ENCODE measurements around the gene CNTNAP2.

Gene CNTNAP2

GRCh38 chr7:146591976-146592375 lies 475.4 kb downstream of the CNTNAP2 start (continued):
- TF ChIP-seq ZNF280D (tag by site-specific recombination; IDR thresholded peaks at IDR 0.05) (no peak), ZNF768 (tag by site-specific recombination; IDR thresholded peaks at IDR 0.05) (no peak)

GRCh38 chr7:146606628-146607027 lies 490.0 kb downstream of the CNTNAP2 start:
- Histone ChIP-seq H3K9me3 (ENCODE audit: control insufficient read depth, insufficient read depth, low read depth, low read length) (no peaks in the 10 kb centered on the region), H3K27ac (ENCODE audit: extremely low read depth, low read depth, low read length) (no peak overlapping the region), H3K4me3 (ENCODE audit: low read depth, low read length) (no peak overlapping the region), H3K4me1 (ENCODE audit: control insufficient read depth, insufficient read depth, low read length) (no peaks in the 10 kb centered on the region), H3K36me3 (ENCODE audit: control insufficient read depth in 2 of 2, insufficient read depth in 1 of 2, low read length in 2 of 2) (no peaks in the 10 kb centered on the region)
- ChIA-PET CTCF (no interaction called here), POLR2A (no interaction called here)
- TF ChIP-seq ZNF184 (tag by site-specific recombination; IDR thresholded peaks at IDR 0.05) (no peak), ZNF654 (tag by site-specific recombination; IDR thresholded peaks at IDR 0.05; ENCODE audit: low read depth) (no peak), ZNF221 (tag by site-specific recombination; IDR thresholded peaks at IDR 0.05; ENCODE audit: borderline replicate concordance) (no peak), TRIM28 (IDR thresholded peaks at IDR 0.05; ENCODE audit: borderline replicate concordance, low read length) (no peak), ZNF311 (tag by site-specific recombination; IDR thresholded peaks at IDR 0.05; ENCODE audit: borderline replicate concordance) (no peak), ZNF701 (tag by site-specific recombination; IDR thresholded peaks at IDR 0.05) (no peak), ZBTB44 (tag by site-specific recombination; IDR thresholded peaks at IDR 0.05) (no peak), ZNF350 (tag by site-specific recombination; IDR thresholded peaks at IDR 0.05) (no peak), ZNF140 (tag by site-specific recombination; IDR thresholded peaks at IDR 0.05) (no peak), HOXD13 (CRISPR knock-in tag; IDR thresholded peaks at IDR 0.05; ENCODE audit: borderline replicate concordance) (no peak), ZNF394 (tag by site-specific recombination; IDR thresholded peaks at IDR 0.05; ENCODE audit: borderline replicate concordance) (no peak)
- TF ChIP-seq, protein P1, sequence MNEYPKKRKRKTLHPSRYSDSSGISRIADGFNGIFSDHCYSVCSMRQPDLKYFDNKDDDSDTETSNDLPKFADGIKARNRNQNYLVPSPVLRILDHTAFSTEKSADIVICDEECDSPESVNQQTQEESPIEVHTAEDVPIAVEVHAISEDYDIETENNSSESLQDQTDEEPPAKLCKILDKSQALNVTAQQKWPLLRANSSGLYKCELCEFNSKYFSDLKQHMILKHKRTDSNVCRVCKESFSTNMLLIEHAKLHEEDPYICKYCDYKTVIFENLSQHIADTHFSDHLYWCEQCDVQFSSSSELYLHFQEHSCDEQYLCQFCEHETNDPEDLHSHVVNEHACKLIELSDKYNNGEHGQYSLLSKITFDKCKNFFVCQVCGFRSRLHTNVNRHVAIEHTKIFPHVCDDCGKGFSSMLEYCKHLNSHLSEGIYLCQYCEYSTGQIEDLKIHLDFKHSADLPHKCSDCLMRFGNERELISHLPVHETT (tag by site-specific recombination; IDR thresholded peaks at IDR 0.05), result no peak

DNA sequence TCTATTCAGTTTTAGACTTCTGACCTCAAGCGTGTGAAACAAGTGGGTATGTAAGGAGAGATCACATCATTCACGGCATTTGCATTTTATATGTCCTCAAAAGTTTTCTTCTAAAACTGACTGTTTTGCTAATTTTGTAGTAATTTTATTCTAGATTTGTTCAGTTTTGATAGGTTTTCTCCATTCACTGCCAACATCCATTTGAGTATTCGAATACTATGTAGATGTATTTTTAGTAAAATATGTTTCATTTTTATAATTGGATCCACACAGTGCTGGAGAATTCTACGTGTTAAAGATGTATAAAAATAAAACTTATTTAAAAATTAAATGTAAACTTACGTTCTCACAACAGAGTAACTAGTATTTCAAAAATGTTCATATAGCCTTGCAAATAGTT lies 503.0 kb downstream of the CNTNAP2 start:
- no peak overlapping the region for H3K27ac ChIP-seq (ENCODE audit: extremely low read depth, low read depth, low read length)
- H3K36me3 ChIP-seq (ENCODE audit: control insufficient read depth in 2 of 2, insufficient read depth in 1 of 2, low read length in 2 of 2), result no peaks in the 10 kb centered on the region
- POLR2A ChIA-PET, result no interaction called here
- no peaks in the 10 kb centered on the region for H3K4me1 ChIP-seq (ENCODE audit: control insufficient read depth, insufficient read depth, low read length)
- H3K4me3 ChIP-seq (ENCODE audit: low read depth, low read length), result no peak overlapping the region
- CTCF ChIA-PET, result no interaction called here
- no peaks in the 10 kb centered on the region for H3K9me3 ChIP-seq (ENCODE audit: control insufficient read depth, insufficient read depth, low read depth, low read length)
- TF ChIP-seq, protein P2, sequence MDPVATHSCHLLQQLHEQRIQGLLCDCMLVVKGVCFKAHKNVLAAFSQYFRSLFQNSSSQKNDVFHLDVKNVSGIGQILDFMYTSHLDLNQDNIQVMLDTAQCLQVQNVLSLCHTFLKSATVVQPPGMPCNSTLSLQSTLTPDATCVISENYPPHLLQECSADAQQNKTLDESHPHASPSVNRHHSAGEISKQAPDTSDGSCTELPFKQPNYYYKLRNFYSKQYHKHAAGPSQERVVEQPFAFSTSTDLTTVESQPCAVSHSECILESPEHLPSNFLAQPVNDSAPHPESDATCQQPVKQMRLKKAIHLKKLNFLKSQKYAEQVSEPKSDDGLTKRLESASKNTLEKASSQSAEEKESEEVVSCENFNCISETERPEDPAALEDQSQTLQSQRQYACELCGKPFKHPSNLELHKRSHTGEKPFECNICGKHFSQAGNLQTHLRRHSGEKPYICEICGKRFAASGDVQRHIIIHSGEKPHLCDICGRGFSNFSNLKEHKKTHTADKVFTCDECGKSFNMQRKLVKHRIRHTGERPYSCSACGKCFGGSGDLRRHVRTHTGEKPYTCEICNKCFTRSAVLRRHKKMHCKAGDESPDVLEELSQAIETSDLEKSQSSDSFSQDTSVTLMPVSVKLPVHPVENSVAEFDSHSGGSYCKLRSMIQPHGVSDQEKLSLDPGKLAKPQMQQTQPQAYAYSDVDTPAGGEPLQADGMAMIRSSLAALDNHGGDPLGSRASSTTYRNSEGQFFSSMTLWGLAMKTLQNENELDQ (tag by site-specific recombination; IDR thresholded peaks at IDR 0.05; ENCODE audit: low read depth), result no peak
- TF ChIP-seq ZIC2 (tag by site-specific recombination; IDR thresholded peaks at IDR 0.05) (no peak), ZNF169 (tag by site-specific recombination; IDR thresholded peaks at IDR 0.05) (no peak), ZFP69B (tag by site-specific recombination; IDR thresholded peaks at IDR 0.05) (no peak), SP3 (tag by site-specific recombination; IDR thresholded peaks at IDR 0.05) (no peak), GLIS1 (tag by site-specific recombination; IDR thresholded peaks at IDR 0.05) (no peak), ZFHX2 (tag by site-specific recombination; conservative IDR thresholded peaks at IDR 0.05) (no peak), ZNF239 (tag by site-specific recombination; IDR thresholded peaks at IDR 0.05) (no peak)
- TF ChIP-seq, protein P3, sequence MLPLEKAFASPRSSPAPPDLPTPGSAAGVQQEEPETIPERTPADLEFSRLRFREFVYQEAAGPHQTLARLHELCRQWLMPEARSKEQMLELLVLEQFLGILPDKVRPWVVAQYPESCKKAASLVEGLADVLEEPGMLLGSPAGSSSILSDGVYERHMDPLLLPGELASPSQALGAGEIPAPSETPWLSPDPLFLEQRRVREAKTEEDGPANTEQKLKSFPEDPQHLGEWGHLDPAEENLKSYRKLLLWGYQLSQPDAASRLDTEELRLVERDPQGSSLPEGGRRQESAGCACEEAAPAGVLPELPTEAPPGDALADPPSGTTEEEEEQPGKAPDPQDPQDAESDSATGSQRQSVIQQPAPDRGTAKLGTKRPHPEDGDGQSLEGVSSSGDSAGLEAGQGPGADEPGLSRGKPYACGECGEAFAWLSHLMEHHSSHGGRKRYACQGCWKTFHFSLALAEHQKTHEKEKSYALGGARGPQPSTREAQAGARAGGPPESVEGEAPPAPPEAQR (tag by site-specific recombination; IDR thresholded peaks at IDR 0.05), result no peak
- TF ChIP-seq, protein P4, sequence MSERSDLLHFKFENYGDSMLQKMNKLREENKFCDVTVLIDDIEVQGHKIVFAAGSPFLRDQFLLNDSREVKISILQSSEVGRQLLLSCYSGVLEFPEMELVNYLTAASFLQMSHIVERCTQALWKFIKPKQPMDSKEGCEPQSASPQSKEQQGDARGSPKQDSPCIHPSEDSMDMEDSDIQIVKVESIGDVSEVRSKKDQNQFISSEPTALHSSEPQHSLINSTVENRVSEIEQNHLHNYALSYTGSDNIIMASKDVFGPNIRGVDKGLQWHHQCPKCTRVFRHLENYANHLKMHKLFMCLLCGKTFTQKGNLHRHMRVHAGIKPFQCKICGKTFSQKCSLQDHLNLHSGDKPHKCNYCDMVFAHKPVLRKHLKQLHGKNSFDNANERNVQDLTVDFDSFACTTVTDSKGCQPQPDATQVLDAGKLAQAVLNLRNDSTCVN (tag by site-specific recombination; optimal IDR thresholded peaks at IDR 0.05), result no peak
